ENCODE measurements around the gene ZNF639. TPM values are rescaled to one million over a fixed set of nuclear protein-coding genes. Genes with fewer than 3 reads are reported as not detected.
A peak's percentile ranks its signal among the peaks of the same experiment; 100 is the strongest.

Gene ZNF639
- total and polyA plus RNA-seq, 9 of the 15 experiments (the other 6 are each of a cell fraction or from before 2014, with no cell fraction given) = 17.6 to 88.1 (median 53.7) TPM

GRCh38 chr3:179322286-179323196, at the start of gene ZNF639 (continued):
- TF ChIP-seq CTCF (IDR thresholded peaks at IDR 0.05 in 2 of 3, conservative IDR thresholded peaks at IDR 0.05 in 1 of 3; ENCODE audit: insufficient read depth in 2 of 3, low read depth in 1 of 3, low read length in 3 of 3) = peak; percentile 69 to 86 (median 74)
- TF ChIP-seq ZNF511 (CRISPR knock-in tag; IDR thresholded peaks at IDR 0.05) = 0 out of 2 replicates have a peak, but pooled peaks have one; percentile 49
- no peak for TF ChIP-seq TEAD4 (IDR thresholded peaks at IDR 0.05; ENCODE audit: low read length)
- TF ChIP-seq TEAD4 (CRISPR knock-in tag; IDR thresholded peaks at IDR 0.05; ENCODE audit: borderline replicate concordance) = peak; percentile 92; the same call in 1 of the 2 replicates
- no peak; the same call in 1 of the 2 replicates for TF ChIP-seq MECOM (CRISPR knock-in tag; IDR thresholded peaks at IDR 0.05)
- TF ChIP-seq KDM4B (IDR thresholded peaks at IDR 0.05; ENCODE audit: borderline replicate concordance in 2 of 2, low read depth in 1 of 2) = no peak
- TF ChIP-seq CUX1 (CRISPR knock-in tag; IDR thresholded peaks at IDR 0.05) = no peak
- peak; percentile 51; the same call in 1 of the 2 replicates for TF ChIP-seq FOXK1 (CRISPR knock-in tag; IDR thresholded peaks at IDR 0.05; ENCODE audit: borderline replicate concordance)
- TF ChIP-seq PRPF4 (IDR thresholded peaks at IDR 0.05; ENCODE audit: insufficient read depth, low read depth, low read length, poor library complexity, severe bottlenecking) = peak; percentile 47
- no peak for TF ChIP-seq PURB (CRISPR knock-in tag; IDR thresholded peaks at IDR 0.05; ENCODE audit: low read depth)
- TF ChIP-seq TRIM24 (IDR thresholded peaks at IDR 0.05) = 0 out of 4 replicates have a peak, but pooled peaks of 1 of the 2 experiments have one; percentile 40
- TF ChIP-seq MLLT1 (IDR thresholded peaks at IDR 0.05) = no peak
- 0 out of 2 replicates have a peak, but pooled peaks have one; percentile 6 for TF ChIP-seq ZNF282 (CRISPR knock-in tag; IDR thresholded peaks at IDR 0.05)

Data from K562 (cell line).